Skeletal muscle cell (primary cell): ENCODE results near the gene ZFAND3.

ENCODE experiments used
- DNase-seq: peaks from one replicate; pipeline ENCODE4 v3.0.0-alpha.2; 2010; ENCODE audit warnings: low read depth
- H3K4me3 ChIP-seq: 2 replicates; pipeline ENCODE4 v1.5.1; 2011; ENCODE audit warnings: low read depth, mild to moderate bottlenecking, control low read depth, low read length, moderate library complexity

Gene ZFAND3

GRCh38 chr6:38054527-38055202, 235.1 kb downstream of the ZFAND3 start:
- DNase-seq, result no peak
- H3K4me3 ChIP-seq, result no peak overlapping the region

DNA sequence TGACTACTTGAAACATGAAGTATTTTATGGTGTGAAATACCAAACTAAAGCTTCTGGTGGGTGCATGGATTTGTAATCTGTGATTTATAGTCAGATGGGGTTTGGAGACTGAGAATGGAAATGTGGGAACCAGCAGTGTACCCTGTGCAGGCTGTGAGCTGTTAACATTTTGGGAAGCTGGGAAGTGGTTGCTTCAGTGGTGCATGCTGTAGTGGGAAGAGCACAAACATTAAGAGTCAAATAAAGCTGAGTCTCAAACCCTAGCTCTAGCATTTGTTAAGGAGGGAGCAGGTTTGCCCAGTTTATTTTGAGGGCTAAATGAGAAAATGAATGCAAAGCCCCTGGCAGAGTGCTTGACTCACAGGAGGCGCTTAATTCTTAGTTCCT, 235.7 kb downstream of the ZFAND3 start:
- DNase-seq, result no peak
- no peak overlapping the region for H3K4me3 ChIP-seq

DNA sequence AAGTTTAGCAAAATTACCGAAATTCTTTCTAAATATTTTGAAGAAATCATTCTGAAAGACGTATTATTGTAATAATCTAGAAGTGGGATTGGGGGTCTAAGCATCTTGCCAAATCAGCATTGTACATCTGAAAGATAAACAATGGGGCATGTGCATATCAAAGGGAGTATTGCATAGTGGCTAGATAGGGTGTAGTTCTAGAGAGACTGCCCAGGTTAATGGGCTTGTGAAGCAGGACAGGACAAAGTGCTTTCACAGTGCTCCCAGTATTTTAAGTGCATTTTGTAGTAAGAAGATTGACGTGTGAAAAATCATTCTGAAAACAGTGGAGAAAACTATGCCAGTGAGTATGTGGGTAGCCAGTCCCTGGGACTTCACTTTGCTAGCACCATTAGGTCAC, 236.8 kb downstream of the ZFAND3 start:
- DNase-seq, result no peak
- no peak overlapping the region for H3K4me3 ChIP-seq

GRCh38 chr6:38057994-38058393, 238.5 kb downstream of the ZFAND3 start:
- DNase-seq, result no peak
- no peak overlapping the region for H3K4me3 ChIP-seq

GRCh38 chr6:38062066-38062465, 242.5 kb downstream of the ZFAND3 start:
- H3K4me3 ChIP-seq, result no peak overlapping the region
- no peak for DNase-seq

- no peak for DNase-seq
- H3K4me3 ChIP-seq, result no peak overlapping the region
These were observed 244.4 kb downstream of the ZFAND3 start for GRCh38 chr6:38063973-38064372.

- DNase-seq, result no peak
- no peak overlapping the region for H3K4me3 ChIP-seq
These were observed 244.9 kb downstream of the ZFAND3 start for GRCh38 chr6:38064431-38064830.

GRCh38 chr6:38065734-38066305, 246.3 kb downstream of the ZFAND3 start:
- DNase-seq, result no peak
- no peak overlapping the region for H3K4me3 ChIP-seq

- no peak overlapping the region for H3K4me3 ChIP-seq
- no peak for DNase-seq
These were observed 247.9 kb downstream of the ZFAND3 start for GRCh38 chr6:38067263-38067980.

DNA sequence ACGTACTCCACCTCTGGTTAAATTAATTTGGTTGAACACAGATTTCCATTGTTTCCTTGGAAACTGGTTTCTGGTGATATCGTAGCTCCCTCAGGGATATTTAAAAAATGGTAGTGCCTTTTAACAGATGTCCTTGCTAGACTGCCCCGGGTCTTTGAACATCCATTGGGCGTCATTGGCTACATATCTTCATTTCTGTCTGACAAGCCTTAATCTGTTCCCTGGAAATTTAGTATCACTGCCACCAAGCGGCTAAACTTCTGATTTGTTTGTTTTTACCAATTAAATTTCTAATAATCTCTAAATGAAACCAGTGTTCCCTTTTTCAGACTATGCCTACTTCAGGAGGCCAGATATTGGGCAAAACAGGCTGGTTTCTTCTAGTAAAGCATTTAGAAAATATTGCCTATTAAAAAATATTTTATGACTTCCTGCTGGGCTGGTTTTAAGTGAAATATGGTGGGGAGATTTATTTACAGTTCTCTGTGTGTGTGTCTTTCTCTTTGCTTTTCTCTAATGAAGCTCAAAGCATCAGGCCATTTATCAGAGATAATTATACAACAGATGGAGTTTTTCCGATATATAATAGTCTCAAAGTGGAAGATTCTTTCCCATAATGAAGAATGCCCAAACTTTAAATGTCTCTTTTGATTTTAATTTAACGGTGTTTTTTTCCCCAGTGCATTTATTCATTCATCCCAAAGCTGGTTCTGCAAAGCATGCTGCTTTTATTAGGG, 249.5 kb downstream of the ZFAND3 start:
- no peak overlapping the region for H3K4me3 ChIP-seq
- no peak for DNase-seq

DNA sequence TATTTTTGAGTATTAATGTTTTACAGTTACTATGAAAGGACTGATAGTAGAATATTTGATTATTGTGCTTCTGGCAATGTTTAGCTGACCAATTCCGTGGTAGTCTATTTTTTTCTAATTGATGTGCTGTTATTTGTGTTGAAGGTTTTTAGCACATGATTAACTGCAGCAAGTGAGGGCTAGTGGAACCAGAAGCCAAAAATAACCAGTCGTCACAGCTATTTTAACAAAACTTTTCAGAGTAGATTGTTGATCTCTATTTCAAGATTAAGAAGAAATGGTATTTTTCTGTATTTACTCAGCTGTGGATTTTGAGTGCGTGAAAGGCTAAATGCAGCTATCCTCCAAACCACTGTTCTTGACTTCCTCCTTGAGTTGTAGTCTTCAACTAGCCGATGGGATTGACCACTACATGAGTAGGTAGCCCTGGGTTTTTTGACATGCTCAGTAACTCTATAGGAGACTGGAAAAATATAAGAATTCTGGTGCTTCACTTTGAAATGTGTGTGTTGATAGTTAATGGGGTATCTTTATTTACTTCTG, 258.0 kb downstream of the ZFAND3 start:
- DNase-seq, result no peak
- H3K4me3 ChIP-seq, result no peak overlapping the region

DNA sequence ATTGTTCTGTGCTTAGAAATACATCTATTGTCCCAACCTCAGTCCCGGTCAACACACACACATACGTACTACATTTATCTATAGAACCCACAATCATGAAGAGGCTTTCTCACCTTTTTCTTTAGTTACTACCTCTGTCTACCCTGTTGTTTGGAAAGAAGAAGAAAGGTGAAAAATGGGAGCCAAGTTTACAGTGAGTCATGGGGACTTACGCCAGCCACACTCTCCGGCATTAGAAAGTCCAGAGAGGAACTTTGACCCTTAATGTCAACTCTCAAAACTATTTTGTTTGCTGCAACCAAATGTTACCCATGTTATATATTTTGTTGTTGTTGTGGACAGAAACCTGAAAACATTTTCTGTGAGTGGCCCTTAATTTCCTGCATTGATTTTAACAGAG, 259.1 kb downstream of the ZFAND3 start:
- H3K4me3 ChIP-seq, result no peak overlapping the region
- DNase-seq, result no peak

- H3K4me3 ChIP-seq, result no peak overlapping the region
- DNase-seq, result no peak
These were observed 259.6 kb downstream of the ZFAND3 start for GRCh38 chr6:38079107-38079506.

DNA sequence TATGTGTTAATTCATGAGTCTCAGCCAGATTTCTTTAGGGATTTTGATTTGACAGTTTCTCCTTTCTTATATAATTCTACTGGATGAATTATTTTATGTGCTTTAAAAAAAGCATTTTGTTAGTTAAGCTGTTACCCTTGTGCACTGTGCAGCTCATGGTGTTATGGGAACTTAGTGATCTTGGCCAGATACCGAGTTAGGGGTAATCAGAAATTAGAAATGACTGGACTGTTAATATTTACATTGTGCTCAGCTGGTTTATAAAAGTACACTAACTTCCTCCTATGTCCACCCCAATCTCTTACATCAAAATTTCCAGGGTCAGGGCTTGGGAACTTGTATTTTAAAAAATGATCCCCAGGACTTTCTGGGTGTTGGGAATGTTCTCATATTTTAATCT, 260.0 kb downstream of the ZFAND3 start:
- DNase-seq, result no peak
- no peak overlapping the region for H3K4me3 ChIP-seq

- no peak overlapping the region for H3K4me3 ChIP-seq
- DNase-seq, result peak; percentile 16
These were observed 260.8 kb downstream of the ZFAND3 start for GRCh38 chr6:38080360-38080759.

GRCh38 chr6:38080889-38081288, 261.4 kb downstream of the ZFAND3 start:
- DNase-seq, result no peak
- H3K4me3 ChIP-seq, result no peak overlapping the region

GRCh38 chr6:38085031-38085430, 265.5 kb downstream of the ZFAND3 start:
- DNase-seq, result no peak
- no peak overlapping the region for H3K4me3 ChIP-seq

GRCh38 chr6:38086346-38086745, 266.8 kb downstream of the ZFAND3 start:
- no peak for DNase-seq
- H3K4me3 ChIP-seq, result no peak overlapping the region

GRCh38 chr6:38088010-38088409, 268.5 kb downstream of the ZFAND3 start:
- no peak for DNase-seq
- no peak overlapping the region for H3K4me3 ChIP-seq

DNA sequence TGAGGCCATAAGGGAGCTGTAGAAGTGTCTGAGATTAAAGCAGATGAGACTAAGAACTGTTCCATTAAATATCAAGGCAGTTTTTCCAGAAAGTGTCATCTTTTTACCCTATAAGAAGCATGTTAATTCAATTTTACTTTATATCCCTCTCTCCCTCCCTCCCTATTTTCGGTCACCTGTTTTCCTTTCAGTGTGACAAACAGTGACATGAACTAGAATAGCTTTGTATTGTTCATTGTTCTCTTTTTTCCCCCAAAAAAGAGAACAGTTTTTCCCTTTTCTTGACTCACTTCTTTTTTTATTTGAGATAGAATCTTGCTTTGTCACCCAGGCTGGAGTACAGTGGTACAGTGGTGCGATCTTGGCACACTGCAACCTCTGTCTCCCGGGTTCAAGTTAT, 269.3 kb downstream of the ZFAND3 start:
- no peak for DNase-seq
- H3K4me3 ChIP-seq, result no peak overlapping the region
